G401 (cell line): ENCODE data around the gene GNG7. TPM values are rescaled to one million over a fixed set of nuclear protein-coding genes. Genes with fewer than 3 reads are reported as not detected.
"Not testable (repeated sequence)": the region's sequence is repeated elsewhere in the genome, so short reads cannot be mapped to it uniquely, and the experiment has no call there.

Source experiments
- DNase-seq: peaks from one replicate; pipeline ENCODE4 v3.0.0-alpha.2; 2015; ENCODE audit warnings: low spot score
- in situ Hi-C: cut with HindIII; loops from 2 replicates; pipeline ENCODE4 v1.10.0; 2016; ENCODE audit warnings: low sequenced_read_pairs, mixed read lengths
- total RNA-seq: library from RNA; depleted of rRNA; stranded (reverse); fragments of >200 nt; shearing (Covaris generic); gene quantifications from 2 replicates; pipeline ENCODE4 v1.2.3, GENCODE V29; 2014

Gene GNG7
- total RNA-seq, 1 experiment from 2014 or later, result 9.2 TPM

DNA sequence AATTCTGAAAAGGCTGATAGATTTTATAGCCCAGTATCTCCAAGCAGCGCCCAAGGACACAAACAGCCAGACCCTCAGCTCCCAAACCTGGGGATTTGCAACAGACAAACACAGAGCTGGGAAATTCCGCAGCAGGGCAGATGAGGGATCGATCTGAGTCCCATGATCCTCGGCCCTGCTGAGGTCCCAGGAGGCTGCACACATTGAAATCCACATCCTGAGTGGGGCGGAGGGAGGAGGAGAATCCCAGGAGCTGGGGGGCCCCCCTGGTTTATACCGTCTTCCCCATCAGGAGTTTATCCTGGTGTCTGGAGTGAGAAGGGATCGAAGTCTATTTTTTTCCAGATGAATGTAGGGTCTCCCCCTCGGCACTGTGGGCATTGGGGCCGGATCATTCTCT lies 49.3 kb downstream of the GNG7 start:
- DNase-seq, result no peak
- in situ Hi-C loops, result no loop called here

DNA sequence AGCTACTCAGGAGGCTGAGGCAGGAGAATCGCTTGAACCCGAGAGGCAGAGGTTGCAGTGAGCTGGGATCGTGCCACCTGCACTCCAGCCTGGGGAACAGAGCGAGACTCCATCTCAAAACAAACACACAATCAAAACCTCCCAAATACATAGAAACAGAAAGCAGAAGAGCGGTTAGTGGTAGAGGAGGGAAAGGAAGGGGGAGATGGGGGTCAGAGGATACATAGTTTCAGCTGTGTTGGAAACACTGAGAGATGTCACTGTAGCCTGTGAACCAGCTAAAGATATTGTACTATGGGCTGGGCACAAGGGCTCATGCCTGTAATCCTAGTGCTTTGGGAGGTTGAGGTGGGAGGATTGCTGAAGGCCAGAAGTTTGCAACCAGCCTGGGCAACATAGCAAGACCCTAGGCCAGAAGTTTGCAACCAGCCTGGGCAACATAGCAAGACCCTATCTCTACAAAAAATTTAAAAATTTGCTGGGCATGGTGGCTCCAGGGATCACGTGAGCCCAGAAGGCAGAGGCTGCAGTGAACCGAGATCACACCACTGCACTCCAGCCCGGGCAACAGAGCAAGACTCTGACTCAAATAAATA lies 49.9 kb downstream of the GNG7 start:
- in situ Hi-C loops, result no loop called here
- DNase-seq, result no peak

DNA sequence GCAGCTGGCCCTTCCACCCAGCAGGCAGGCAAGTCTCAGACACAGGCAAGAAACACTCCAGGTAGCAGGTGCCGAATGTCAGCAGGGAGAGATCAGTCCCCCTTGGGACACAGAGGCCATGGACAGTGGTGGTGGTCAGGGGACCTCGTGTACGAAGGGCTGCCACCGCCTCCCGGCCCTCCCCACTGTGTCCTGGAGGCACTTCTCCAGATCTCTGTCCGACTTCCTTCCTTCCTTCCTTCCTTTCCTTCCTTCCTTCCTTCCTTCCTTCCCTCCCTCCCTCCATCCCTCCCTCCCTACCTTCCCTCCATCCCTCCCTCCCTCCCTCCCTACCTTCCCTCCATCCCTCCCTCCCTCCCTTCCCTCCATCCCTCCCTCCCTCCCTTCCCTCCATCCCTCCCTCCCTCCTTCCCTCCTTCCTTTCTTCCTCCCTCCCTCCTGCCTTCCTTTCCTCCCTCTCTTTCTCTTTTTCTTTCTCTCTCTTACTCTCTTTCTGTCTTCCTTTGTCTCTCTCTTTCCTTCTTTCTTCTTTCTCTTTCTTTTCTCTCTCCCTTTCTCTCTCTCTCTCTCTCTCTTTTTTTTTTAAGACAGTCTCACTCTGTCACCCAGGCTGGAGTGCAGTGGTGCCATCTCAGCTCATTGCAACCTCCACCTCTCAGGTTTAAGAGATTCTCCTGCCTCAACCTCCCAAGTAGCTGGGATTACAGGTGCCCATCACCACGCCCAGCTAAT lies 51.3 kb downstream of the GNG7 start:
- in situ Hi-C loops, DNase-seq: not testable (repeated sequence)

DNA sequence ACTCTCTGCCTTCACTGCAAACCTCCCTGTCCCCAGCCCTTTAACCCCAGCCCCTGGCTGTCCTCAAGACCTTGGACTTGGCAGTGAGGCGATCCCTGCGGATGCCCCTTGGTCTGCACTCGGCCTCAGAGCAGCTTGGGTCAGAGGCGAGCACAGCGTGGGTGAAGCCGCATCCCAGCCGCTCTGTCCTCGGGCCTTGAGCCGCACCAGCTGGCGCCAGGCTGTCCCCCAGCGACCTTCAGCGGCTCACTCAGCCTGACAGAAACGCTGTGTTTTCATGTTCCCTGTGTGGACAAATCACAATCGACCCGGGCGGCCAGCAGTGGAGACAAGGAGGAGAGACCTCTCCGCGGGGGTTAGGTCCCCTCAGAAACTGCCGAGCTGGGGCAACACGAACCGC lies 52.0 kb downstream of the GNG7 start:
- peak; percentile 70 for DNase-seq
- in situ Hi-C loops, result no loop called here

DNA sequence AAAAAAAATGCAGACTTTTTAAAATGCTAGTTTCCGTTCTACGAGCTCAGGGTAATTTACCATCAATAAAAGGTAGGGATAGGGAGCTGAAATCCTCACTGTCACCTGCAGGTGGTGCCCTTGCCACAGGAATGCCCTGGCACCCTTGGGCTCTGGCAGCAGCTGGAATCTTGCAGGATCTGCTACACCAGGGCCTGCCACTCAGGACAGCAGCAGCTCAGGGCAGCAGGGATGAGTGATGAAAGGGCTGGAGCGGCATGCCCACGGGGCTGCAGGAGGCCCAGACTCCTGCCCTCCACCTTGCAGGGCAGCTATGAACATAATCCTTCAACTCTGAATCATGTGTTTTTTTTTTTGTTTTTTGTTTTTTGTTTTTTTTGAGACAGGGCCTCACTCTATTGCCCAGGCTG lies 54.0 kb downstream of the GNG7 start:
- peak; percentile 81 for DNase-seq
- in situ Hi-C loops, result no loop called here

DNA sequence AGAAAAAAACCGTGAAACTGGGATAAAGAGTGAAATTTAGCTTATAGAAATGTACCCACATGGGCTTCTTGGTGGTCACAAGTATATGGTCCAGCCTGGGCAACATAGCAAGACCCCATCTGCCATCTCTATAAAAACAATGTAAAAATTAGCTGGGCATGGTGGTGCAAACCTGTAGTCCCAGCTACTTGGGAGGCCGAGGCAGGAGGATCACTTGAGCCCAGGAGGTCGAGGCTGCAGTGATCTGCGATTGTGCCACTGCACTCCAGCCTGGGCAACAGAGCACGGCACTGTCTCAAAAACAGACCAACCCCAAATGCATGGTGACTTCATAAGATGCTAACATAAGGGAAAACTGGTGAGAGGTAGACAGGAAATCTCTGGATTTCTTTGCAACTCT lies 54.4 kb downstream of the GNG7 start:
- in situ Hi-C loops, result no loop called here
- no peak for DNase-seq

DNA sequence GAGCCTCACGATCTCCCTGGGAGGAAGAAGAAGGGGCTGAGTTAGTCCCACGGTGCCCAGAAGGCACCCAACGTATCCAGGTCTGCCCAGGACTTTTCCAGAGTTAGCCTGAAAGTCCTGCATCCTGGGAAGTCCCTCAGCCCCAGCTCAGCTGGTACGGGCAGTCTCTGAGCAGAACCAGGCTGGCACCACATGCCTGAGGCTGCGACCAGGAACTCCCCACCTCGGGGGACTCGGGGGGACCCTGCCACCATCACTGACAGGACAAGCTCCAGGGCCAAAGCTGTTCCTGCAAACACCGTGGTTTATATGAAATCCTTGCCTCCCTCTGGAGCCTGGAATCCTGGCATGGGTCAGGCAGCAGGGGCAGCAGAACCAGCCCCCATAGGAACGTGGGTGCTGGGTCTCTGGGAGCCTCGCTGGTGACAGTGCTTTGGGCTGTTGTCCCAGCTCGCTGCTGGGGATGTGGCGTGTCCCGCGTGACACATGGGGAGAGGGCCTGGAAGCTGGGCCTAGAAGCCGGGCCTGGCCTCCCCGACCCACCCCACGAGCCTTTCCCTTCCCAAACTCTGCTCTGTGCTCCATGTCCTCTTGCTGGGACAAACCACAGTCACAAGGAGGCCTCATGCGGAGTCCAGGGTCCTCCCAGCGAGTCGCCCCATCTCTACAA lies 55.5 kb downstream of the GNG7 start:
- DNase-seq, result no peak
- in situ Hi-C loops, result no loop called here

DNA sequence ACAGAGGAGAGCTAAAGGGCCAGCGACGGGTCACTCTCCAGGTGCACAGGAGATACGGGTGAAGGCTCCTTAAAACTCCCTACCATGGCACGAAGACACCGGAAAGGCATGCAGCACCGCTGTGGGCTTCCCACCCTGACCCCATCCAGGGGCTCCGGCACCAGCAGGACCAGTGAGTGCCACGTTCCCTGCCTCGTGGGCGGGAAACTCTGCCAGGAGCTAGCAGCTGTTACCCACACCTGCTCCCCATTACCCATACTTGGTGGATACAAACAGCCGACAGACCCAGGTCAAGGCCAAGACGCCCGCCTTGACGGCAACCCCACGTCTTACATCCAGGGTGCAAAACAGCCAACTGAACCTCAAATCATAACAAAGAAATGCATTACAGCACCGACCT lies 56.7 kb downstream of the GNG7 start:
- no peak for DNase-seq
- in situ Hi-C loops, result no loop called here

DNA sequence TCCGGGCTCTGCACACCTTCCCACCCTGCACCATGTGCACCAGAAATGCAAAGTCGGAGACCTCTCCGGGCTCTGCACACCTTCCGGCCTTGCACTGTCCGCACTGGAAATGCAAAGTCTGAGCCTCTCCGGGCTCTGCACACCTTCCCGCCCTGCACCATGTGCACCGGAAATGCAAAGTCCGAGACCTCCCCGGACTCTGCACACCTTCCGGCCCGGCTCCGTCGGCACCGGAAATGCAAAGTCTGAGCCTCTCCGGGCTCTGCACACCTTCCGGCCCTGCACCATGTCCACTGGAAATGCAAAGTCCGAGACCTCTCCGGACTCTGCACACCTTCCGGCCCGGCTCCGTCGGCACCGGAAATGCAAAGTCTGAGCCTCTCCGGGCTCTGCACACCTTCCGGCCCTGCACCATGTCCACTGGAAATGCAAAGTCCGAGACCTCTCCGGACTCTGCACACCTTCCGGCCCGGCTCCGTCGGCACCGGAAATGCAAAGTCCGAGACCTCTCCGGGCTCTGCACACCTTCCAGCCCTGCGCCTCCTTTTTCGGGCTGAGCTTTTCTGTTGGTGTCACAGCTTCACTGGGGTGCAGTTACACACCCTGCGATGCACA lies 59.3 kb downstream of the GNG7 start:
- DNase-seq, in situ Hi-C loops: not testable (repeated sequence)

DNA sequence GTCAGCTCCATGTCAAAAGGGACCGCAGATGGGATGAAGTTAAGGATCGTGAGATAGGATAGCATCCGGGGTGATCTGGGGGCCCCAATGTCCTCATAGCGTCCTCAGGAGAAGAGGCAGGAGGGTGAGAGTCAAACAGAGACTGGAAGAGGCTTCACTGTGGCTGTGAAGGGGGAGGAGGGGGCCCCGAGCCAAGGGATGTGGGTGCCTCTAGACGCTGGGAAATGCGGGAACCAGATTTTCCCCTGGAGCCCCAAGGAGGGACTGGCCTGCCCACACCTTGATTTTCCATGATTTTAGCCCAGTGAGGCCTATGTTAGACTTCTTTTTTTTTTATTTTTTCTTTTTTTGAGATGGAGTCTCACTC lies 61.2 kb downstream of the GNG7 start:
- no peak for DNase-seq
- in situ Hi-C loops, result no loop called here

DNA sequence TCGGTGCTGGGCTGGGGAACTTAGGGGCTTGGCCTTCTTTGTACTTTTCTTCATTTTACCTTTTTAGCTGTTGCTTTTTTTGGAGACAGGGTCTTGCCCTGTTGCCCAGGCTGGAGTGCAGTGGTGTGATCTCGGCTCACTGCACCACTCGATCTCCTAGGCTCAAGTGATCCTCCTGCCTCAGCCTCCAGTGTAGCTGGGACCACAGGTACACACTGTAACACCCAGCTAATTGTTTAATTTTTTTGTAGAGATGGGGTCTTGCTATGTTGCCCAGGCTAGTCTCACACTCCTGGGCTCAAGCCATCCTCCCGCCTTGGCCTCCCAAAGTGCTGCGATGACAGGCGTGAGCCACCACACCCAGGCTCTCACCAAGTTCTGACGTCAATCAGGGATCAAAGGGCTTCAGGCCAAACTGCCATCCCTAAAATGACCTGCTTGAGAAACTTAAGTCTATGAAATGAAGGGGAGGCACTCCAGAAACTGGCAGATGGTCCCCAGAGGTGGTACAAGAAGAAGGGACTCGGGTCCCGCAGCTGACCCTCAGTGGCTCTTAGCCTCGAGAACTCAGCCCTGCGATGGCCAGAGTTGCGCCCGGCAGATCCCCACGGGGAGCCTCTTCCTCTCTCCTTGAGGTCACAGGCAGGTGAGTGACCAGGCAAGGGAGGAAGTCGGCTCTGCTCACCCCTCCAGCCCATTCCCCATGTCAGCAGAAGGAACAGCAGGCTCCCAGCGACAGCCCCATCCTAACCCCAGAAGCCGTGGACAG lies 61.7 kb downstream of the GNG7 start:
- in situ Hi-C loops, result no loop called here
- no peak for DNase-seq

DNA sequence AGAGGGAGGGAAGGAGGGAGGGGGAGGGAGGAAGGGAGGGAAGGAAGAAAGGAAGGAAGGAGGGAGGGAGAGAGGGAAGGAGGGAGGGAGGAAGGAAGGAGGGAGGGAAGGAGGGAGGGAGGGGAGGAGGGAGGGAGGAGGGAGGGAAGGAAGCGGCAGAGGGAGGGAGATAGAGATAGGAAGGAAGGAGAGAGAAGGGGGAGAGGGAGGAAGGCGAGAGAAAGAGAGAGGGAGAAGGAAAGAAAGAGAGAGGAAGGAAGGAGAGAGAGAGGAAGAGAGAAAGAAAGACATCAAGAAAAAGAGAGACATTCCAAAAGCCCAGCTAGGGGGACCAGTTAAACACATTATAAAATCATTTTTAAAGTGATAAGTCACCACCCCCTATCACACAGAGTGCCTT lies 62.5 kb downstream of the GNG7 start:
- DNase-seq, result no peak
- in situ Hi-C loops, result no loop called here

DNA sequence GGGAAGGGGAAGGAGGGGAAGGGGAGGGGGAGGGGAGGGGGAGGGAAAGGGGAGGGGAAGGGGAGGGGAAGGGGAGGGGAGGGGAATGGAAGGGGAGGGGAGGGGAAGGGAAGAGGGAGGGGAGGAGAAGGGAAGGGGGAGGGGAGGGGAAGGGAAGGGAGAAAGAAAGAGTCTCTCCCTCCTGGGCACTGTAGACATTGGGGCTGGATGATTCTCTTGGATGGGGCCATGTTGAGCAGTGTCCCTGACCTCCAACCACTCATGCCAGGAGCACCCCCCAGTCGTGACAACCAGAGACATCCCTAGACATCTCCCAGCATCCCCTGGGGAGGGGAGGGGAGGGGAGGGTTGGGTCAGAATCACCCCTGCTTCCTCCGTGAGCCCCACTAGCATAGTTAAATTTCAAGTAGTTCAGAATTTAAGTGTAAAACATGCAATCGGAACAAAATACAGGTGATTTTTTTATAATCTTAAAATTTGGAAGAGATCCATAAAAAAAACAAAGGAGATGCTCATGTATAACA lies 64.0 kb downstream of the GNG7 start:
- DNase-seq, result no peak
- in situ Hi-C loops, result no loop called here

DNA sequence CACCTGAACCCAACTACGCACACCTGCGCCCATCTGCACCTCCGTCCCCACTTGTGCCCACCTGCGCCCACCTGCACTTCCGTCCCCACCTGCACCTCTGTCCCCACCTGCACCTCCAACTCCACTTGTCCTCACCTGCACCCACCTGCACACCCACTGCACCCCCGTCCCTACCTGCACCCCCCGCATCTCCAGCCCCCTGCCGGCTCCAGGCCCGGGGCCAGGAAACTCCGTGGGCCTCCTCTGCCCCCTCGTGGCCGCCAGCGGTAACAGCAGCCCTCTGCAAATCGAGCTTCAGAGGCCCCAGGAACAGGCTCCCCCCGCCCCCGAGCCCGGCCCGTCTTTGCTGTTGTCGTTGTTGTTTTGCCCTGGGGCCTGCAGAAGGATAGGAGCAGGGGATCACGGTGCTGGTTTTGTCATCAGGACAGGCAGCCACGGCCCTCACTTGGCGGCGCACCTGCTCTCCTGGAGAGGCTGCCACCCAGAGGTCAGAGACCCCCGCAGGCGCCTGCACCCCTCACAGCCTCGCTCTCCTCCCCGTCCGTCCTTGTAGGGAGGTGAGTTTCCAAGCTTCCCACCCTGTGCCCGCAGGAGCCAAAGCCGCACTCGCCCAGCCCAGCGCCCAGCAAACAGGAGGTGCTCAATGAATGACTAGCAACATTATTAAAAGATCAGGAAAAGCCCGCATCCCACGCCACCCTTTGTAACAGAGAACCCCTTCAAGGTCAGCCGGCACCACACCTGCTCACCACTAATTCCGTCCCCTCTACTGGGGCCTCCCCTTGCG lies 65.4 kb downstream of the GNG7 start:
- in situ Hi-C loops, result no loop called here
- peak; percentile 55 for DNase-seq

DNA sequence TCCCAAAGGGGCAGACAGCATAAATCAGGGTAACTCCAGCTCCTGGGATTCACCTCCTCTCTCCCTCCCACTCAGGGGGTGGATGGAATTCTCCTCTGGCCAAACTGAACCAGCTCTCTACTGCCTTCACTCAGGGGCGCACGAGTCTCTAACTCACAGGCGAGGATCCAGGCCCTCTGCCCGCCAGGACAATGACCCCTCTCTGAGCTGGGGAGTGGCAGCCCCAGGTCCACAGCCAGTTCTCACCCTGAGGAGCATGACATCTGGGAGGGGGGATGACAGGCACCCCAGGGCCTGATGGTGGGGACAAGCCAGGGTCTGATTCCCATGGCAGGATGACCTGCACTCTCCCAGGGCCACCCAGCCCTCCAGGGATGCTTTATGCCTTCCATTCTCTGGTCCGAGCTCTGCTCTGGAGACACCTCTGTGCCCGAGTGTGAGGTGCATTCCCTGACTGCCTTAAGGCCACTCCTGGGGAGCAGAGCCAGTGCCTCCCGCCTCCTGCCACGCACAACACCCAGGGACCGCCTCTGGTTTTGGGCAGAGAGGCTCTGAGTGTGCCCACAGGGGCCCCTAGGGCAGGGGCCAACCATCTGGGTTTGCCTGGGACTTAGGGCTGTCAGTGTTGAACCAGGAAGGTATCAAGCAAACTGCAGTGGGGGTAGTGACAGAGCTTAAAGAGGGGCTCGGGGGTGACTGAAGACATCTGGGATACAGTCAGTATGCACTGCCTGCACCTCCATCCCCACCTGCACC lies 66.2 kb downstream of the GNG7 start:
- no peak for DNase-seq

DNA sequence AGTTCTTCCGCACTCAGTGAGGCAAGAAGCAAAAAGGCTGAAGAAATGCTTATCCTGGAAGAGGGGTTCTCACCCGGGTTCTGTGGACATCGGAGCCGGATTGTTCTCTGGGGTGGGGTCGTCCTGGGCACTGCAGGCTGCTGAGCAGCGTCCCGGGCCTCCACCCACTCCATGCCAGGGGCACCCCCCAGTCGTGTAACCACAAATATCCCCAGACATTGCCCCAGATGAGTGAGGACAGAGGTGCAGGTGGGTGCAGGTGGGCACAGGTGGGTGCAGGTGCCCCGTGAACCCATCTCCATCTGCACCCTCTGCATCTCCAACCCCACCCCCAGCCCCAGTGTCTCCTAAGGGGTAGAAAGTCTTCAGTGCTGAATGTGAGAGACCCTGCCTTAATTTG lies 67.5 kb downstream of the GNG7 start:
- no peak for DNase-seq
- in situ Hi-C loops, result no loop called here

More for the DNA sequence above, 66.2 kb downstream of the GNG7 start:
- in situ Hi-C loops, result no loop called here

DNA sequence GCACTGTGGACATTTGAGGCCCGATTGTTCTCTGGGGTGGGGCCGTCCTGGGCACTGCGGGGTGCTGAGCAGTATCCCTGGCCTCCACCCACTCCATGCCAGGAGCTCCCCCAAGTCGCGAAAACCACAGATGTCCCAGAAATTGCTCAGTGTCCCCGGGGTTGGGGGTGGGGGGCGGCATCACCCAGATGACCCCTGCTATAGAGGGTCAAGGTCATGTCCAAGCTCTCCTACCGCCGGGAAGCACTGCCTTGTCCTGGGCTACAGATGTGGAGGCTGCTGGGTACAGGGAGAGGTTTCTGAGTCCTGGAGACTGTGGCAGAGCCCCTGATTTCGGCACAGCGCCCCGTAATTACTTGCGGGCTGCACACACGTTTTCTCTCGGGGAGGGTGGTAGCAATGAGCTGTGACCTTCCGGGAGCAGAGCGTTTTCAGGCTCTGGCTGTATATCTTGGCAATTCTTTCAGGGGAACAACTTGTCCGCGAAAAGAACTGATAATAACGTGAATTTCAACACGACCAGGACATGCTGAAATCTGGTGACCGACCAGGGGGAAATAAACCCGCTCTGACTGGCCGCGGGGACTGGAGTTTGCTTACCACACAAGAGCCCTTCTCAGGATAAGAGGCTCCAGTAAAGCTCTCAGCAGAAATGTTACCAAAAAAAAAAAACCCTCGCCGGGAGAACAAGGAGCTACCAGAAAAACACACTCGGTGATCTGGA lies 68.1 kb downstream of the GNG7 start:
- no peak for DNase-seq
- in situ Hi-C loops, result no loop called here
